Measurements from ENCODE around the gene CLDN9. TPM values are rescaled to one million over a fixed set of nuclear protein-coding genes. Genes with fewer than 3 reads are reported as not detected.

The CLDN9 gene
- total RNA-seq, 1 donor: not detected

DNA sequence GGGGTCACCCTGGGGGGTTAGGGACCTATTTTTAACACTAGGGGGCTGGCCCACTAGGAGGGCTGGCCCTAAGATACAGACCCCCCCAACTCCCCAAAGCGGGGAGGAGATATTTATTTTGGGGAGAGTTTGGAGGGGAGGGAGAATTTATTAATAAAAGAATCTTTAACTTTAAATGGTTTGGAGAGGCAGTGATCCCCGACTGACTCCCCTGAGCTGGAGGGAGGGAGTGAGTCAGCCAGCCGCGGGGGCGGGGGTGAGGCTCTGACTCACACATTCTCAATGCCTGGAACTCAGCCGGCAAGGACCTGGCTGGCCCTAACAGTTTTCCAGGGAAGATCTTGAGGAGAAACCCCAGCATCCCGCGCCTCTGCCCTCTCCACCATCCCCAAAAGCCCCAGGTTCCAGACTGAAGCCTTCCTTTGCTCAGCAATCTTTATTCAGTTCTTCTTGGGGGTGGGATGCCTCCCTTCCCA, 9.5 kb downstream of the CLDN9 start:
- H3K4me3 ChIP-seq (ENCODE audit: low read depth, low read length): peak overlapping the region; percentile 92
- peak; percentile 96 for DNase-seq (ENCODE audit: low read depth)
- TF ChIP-seq CTCF (IDR thresholded peaks at IDR 0.05; ENCODE audit: insufficient read depth, low read length): no peak

DNA sequence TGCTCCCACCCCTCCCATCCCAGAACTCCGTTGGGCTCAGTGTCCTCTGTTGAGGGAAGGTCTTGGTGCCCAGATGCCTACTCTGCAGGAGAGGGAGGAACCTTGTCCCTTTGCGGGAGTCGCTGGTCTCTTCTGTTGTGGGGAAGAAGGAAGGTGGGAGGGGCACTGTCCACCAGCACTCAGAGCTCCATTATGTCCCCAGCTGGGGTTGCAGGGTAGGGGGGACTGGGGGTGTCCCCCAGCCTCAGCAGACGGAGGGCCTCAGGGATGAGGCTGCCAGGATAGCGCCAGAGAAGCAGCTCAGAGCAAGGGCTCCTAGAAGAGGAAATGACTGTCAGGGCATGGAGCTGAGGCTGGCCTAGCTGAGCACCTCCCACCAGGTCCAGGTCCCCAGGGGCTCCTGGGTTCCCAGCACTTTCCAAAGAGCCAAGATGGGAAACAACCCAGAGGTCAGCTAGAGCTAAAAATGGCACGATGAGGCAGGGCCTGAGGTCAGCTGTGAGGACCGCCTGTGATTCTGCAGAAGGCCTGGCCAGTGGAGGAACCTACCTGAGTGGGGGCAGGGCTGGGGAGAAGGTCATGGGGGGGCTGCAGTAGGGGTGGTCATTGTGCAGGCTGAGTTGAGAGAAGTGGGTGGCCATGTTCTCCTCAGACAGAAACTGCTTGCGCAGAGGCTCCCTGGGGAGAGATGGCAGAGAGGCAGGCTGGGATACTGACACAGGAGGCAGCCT, 10.1 kb downstream of the CLDN9 start:
- TF ChIP-seq CTCF (IDR thresholded peaks at IDR 0.05; ENCODE audit: insufficient read depth, low read length): no peak
- H3K4me3 ChIP-seq (ENCODE audit: low read depth, low read length): peak overlapping the region; percentile 82
- DNase-seq (ENCODE audit: low read depth): peak; percentile 74

DNA sequence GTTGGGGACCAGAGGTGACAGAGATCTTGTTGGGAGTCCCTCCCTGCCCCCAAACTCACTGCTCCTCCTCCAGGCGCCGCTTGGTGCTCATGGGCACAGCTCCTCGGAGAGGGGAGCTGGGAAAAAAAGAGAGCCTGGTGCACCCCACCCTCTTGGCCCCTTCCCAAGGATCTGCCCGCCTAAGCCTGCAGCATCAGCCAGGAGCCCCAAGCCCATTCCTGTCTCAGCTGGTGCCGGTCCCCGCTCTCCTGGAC, 10.6 kb downstream of the CLDN9 start:
- TF ChIP-seq CTCF (IDR thresholded peaks at IDR 0.05; ENCODE audit: insufficient read depth, low read length): no peak
- peak; percentile 76 for DNase-seq (ENCODE audit: low read depth)
- peak overlapping the region; percentile 82 for H3K4me3 ChIP-seq (ENCODE audit: low read depth, low read length)

DNA sequence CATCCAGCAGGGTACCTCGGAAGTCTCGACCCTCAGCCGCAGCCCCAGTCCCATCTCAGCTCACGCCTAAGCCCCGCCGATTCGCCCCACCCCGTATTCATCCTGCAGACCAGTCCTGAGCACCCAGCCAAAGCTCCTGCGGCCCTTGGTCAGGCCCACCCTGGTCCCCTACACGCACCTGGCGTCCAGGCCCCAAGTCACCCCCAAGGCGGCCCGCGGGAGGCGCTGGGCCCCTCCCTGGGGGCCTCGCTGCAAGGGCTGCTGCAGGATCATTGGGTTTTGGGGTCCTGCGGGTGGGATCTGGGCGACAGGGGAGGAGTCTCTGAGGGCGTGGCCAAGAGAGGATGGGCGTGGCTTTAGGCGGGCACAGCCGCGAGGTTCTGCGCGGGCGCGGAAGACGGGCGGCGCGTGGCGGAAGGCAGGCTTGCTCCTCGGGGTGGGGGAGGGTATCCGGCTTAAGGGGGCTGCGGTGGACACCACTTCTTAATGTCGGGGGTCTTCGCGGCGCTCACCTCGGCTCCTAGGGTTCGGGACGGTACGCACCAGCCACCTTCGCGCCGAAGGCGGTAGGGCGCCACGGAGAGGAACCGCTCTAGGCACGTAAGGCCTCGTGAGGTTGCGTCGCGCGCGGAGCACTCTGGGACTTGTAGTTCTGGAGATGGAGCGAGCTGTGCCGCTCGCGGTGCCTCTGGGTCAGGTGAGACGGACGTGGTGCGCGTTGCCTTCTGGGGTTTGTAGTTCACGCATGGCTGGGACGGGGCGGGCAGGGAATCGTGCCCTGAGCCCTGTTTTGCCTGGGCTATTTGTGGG, 11.2 kb downstream of the CLDN9 start, which contains the start of the genes HCFC1R1 and THOC6:
Gene HCFC1R1 (minus strand): TSS at position 274 of the 810 bp plus-strand sequence. CDS start 1 bp downstream, at position 273.
Gene THOC6 (plus strand): TSS at position 367 of the 810 bp plus-strand sequence. CDS start 292 bp downstream, at position 659.
- TF ChIP-seq CTCF (IDR thresholded peaks at IDR 0.05; ENCODE audit: insufficient read depth, low read length): no peak
- peak within 1 kb of the TSS; percentile 82 for H3K4me3 ChIP-seq (ENCODE audit: low read depth, low read length)
- DNase-seq (ENCODE audit: low read depth): peak; percentile 97

DNA sequence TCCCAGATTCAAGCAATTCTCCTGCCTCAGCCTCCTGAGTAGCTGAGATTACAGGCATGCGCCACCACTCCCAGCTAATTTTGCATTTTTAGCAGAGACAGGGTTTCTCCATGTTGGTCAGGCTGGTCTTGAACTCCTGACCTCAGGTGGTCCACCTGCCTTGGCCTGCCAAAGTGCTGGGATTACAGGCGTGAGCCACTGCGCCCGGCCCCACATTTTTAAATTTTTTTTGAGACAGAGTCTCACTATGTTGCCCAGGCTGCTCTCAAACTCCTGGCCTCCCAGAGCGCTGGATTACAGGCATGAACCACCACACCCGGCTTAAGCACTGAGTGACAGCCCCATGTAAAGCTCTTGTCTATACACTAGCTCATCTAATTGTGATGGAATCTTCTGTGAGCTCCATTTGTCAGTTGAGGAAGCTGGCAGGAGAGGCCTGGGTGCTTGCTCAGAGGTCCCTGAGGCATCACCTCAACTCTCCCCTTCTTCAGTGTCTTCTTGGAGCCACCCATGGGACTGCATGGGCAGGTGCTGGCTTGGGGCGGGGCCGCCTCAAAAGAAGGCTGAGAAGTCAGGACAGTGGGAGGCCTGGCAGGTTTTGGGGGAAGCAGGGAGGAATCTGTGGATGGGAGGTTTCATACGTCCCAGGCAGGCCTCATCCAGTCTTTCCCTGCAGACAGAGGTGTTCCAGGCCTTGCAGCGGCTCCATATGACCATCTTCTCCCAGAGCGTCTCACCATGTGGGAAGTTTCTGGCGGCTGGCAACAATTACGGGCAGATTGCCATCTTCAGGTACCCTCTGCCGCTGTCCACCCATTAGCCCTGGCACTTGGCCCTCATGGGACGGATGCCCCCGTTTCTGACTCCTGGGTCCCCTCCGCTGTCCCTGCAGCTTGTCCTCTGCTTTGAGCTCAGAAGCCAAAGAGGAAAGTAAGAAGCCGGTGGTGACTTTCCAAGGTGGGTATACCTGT, 12.6 kb downstream of the CLDN9 start:
- TF ChIP-seq CTCF (IDR thresholded peaks at IDR 0.05; ENCODE audit: insufficient read depth, low read length): no peak
- DNase-seq (ENCODE audit: low read depth): no peak
- no peak overlapping the region for H3K4me3 ChIP-seq (ENCODE audit: low read depth, low read length)

DNA sequence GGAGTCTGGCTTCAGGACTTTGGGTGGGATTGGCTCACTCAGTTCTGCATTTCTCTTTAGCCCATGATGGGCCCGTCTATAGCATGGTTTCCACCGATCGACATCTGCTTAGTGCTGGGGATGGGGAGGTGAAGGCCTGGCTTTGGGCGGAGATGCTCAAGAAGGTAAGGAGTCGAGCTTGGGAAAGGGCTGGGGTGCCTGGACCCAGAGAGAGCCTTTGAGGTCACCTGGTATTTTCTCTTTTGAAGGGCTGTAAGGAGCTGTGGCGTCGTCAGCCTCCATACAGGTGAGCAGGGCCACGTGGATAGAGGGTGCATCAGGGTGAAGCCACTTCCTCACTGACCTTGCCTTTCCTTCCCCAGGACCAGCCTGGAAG, 13.3 kb downstream of the CLDN9 start:
- H3K4me3 ChIP-seq (ENCODE audit: low read depth, low read length): no peak overlapping the region
- no peak for TF ChIP-seq CTCF (IDR thresholded peaks at IDR 0.05; ENCODE audit: insufficient read depth, low read length)
- DNase-seq (ENCODE audit: low read depth): no peak
